Stimulated activated CD4-positive, alpha-beta T cell treated with anti-CD3 and anti-CD28 coated beads, Interleukin-15, amount 100 ng/mL, for 48 hours (primary cell): ENCODE measurements around the gene MINDY3.

Experiments used
- DNase-seq, 2 donors: peaks; one replicate each; pipeline ENCODE4 v3.0.0-alpha.2; 2020; ENCODE audit warnings: low read depth in 2 of 2

The MINDY3 gene

DNA sequence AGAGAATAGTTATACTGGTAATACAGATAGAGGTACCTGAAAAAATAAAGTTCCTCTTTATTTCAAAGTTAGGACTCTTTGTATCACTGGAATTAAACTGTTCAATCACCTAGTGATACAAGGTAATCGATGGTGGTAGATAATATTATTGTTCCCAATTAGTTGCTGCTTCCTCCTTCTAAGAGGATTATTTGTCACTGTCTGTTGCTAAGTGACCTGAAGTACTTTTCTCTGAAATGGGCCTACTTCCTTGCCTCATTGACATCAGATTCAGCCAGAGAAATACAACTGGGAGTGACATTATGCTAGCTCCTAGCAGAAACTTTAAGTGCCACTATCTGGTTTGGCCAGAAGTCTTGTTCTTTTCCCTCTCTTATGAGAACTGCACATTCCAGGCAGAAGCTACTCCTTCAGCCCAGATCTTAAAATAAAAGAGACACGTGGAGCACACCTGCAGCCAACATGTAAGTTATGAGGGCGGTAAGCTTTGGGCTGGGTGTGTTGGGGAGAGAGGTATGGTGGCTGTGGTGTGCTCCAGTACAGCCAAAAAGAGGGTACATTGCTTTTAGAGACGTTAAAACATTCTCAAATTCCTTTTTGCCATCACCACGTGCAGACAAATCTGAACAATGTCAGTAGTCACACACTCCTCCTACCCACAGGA is 54.8 kb downstream of the MINDY3 start:
- DNase-seq: no peak

GRCh38 chr10:15804109-15804508 is 56.2 kb downstream of the MINDY3 start:
- no peak for DNase-seq

DNA sequence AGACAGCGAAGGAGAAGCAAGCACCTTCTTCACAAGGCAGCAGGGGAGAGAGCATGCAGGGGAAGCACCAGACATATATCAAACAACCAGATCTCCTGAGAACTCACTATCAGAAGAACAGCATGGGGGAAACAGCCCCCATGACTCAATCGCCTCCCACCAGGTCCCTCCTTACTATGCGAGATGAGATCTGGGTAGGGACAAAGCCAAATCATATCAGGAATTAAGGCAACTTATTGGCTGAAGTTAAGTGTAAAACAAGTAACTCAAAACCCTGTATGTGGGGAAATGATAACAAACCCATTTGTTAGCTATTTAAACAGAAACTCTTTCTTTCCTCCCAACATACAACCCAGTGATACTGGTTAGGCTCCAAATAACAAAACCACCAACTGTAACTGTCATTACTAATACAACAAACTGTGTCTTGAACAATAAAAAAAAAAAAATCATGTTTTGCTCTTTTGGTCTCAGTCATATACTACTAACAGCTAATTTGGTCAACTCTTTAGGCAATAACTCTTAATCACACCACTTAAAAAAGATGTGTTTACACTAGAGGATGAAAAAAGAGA is 57.8 kb downstream of the MINDY3 start:
- DNase-seq: peak; percentile 0 to 21

- no peak for DNase-seq
Observed at GRCh38 chr10:15801641-15802040, 58.7 kb downstream of the MINDY3 start.

DNA sequence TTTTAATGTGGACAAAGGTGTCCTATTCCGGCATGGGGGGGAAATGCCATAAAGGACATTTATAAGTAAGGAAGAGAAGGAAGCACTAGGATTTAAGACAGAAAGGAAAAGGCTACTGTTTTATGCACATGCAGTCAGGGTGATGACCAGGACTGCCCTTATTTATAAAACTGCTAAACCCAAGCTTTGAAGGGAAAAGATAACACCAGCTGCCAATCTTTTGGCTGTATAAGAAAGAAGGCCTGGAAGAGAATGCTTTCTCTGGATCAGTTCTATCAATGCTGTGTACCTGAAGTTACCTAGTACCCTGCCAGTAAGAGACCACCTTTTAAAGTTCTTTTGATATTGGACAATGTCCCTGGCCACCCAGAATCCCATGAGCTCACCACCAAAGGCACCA is 59.2 kb downstream of the MINDY3 start:
- no peak for DNase-seq

DNA sequence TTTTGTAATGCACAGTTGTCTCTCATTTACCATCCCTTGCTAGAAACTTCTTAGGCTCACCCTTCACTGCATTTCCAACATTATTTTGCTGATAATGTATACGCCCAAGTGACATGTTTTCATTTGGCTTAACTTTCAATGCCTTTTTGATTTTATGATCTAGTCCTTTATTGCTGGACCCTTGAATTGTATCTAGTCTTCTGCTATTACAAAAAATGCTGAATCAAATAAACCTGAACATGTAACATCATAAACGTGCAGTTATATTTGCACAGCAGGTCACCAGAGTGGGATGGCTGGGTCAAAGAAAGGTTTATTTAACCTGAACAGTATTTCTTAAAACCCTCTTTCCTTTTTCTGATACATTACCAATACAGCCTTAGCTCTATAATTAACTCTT is 63.0 kb downstream of the MINDY3 start:
- DNase-seq: no peak

DNA sequence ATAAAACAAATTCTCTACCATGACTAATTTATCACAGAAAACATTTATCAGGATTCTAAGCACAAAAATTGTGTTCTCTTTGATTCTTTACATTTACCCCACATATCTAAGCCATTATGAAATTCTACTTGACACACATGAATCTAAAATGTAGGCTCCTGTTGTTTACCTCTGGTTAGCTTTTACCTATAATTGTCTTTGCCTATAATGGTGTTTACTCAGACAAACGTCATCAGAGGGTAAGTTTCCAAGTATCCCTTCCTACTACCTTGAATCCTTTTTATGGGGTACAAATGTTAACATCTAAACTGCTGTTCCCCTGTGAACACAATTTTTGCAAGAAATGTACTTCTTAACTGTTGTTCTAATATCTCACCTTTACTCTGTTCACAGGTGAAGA is 63.5 kb downstream of the MINDY3 start:
- DNase-seq: no peak

- DNase-seq: no peak
Observed at GRCh38 chr10:15796098-15796759, 64.1 kb downstream of the MINDY3 start.

GRCh38 chr10:15795036-15795792 is 65.1 kb downstream of the MINDY3 start:
- DNase-seq: no peak

DNA sequence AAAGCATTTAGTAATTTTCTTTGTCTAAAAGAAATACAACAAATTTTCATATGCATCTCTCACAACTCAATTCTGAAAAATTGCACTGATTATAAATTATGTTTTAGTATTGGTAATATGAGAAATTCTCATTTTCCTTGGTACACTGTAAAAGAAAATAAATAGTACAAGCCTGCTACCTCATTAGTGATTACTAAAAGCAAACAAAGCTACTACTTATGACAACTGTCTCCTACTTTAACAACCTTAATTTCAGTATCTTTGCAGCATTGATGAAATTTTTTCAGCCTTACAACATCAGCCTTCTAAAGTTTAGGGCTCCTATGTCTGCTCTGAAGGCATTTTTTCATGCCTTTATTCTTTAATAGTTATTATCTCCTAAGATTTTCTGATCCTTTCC is 65.7 kb downstream of the MINDY3 start:
- DNase-seq: no peak

- DNase-seq: no peak
Observed at GRCh38 chr10:15793664-15794063, 66.6 kb downstream of the MINDY3 start.

DNA sequence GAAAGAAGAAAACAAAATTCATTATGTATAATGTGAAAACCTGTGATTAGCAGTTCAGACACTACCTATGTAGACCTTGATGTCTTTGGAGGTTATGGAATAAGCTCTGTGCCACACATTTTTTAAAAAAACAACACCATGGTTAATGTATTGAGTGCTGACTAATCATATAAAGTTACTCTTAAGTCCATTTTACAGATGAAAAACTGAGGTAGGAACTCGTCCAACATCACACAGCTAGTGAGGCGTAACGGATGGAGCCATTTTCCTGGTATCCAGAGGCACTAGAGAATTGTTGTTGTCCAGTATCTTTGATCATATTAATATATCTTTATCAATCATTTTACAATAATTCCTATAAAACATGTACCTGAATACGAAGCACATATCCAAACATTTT is 67.5 kb downstream of the MINDY3 start:
- no peak for DNase-seq

GRCh38 chr10:15791816-15792524 is 68.3 kb downstream of the MINDY3 start:
- DNase-seq: no peak

DNA sequence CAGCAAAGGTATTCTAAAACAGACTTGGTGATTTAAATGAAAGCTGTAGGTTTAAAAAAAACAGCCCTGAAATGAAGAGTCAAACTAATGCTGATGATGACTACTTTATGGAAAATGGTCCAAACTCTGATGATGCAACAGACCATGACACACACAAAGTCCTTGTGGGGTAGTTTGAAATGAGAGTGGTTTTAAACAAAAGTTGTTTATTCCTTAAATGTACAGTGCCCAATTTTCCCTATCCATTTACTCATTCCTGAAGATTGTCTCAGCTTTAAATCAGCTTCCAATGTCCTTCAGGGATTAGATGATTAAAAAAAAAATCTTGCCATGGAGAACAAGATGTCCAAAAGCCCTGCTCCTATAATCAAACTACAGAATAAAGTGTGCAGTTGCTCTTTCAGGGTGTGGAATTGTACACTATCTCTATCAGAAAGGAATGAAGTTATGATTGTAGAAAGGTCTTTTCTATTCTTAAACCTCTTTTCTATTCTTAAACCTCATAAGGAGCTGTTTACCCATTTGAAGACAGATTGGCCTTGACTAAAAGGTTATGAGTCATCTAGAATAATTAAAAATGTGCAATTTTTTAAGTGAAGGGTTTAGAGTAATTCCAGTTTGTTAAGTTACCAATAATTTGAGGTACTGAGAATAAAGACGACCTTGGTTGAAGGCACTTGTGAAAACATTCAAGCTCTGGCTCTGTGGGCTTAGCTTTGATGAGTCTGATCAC is 70.3 kb downstream of the MINDY3 start:
- no peak for DNase-seq

DNA sequence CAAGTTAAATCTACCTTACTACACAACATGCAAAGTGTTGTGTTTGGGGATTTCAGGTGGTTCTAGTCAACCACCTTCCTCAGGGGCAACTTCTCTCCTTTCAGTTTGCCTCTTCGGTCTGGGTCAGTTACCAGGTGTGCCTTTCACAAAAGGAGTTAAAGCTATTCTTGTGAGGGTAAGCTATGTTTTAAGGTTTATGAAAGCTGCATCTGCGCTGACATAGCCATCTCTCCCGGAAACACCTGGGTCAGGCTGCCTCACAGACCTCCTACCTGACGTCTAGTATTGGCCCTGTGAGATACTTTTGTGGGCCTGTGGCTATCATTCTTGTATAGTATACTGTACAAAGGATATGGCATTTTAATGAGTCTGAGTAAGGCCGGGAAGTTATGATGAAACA is 72.9 kb downstream of the MINDY3 start:
- no peak for DNase-seq

- no peak for DNase-seq
Observed at GRCh38 chr10:15784662-15785300, 75.5 kb downstream of the MINDY3 start.

- DNase-seq: no peak
Observed at GRCh38 chr10:15783941-15784636, 76.2 kb downstream of the MINDY3 start.

GRCh38 chr10:15782851-15783250 is 77.5 kb downstream of the MINDY3 start:
- no peak for DNase-seq

DNA sequence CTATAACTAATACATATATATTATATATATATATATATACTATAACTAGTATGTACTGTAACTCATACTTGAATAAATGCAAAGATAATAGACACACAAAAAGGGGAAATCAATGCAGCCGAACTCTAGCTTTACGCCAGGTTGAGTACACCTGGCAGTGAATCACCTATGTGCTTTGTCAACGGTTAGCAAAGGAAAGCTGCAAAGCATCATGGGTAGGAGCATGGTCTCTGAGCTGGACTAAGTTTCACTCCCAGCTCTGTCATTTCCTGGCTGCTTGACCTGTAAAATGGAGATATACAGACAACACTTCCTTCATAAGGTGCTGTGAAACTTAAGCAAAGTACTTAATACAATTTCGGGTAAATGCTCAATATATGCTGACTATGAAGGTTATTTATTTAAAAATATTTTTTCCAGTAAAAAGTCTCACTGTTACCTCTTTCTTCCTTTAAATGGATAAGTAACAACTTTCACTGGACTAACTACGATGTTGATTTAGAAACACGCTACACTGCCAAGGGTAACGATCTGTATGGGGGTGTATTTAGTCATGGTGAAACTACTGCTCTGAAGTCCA is 78.8 kb downstream of the MINDY3 start:
- DNase-seq: no peak
